DND-41 (cell line): ENCODE measurements around the gene CRB3.

ENCODE experiments used
- CTCF ChIP-seq: IDR thresholded peaks from 2 replicates; pipeline ENCODE4 v1.5.1; 2012; ENCODE audit warnings: borderline replicate concordance, low read length, moderate library complexity, mild to moderate bottlenecking; ENCODE audit not compliant: poor library complexity, severe bottlenecking; ENCODE audit errors: extremely low read depth
- EZH2 ChIP-seq: IDR thresholded peaks from 3 replicates; pipeline ENCODE4 v1.6.1; 2012; ENCODE audit warnings: borderline replicate concordance, low read depth, mild to moderate bottlenecking, moderate library complexity, low read length, inconsistent platforms; ENCODE audit not compliant: severe bottlenecking

- TF ChIP-seq CTCF: no peak
- TF ChIP-seq EZH2: no peak
Measured at GRCh38 chr19:6489278-6490061, 25.4 kb downstream of the CRB3 start.
